Nucleus accumbens (tissue), 56 donors: ENCODE results near the gene COX6A1.
"Not testable (repeated sequence)": the region's sequence is repeated elsewhere in the genome, so short reads cannot be mapped to it uniquely, and the experiment has no call there.

Experiments used
- DNase-seq, 56 donors: peaks; one replicate each; lab custom pipeline; 2025; lab: John Stamatoyannopoulos, UW

Gene COX6A1

GRCh38 chr12:120422892-120423456 lies 14.9 kb upstream of the COX6A1 start:
- no peak for DNase-seq

- no peak for DNase-seq
Observed at GRCh38 chr12:120425797-120426196, 12.1 kb upstream of the COX6A1 start.

GRCh38 chr12:120428597-120429229 lies 9.2 kb upstream of the COX6A1 start:
- DNase-seq, result no peak

- no peak for DNase-seq
Observed at GRCh38 chr12:120429368-120429767, 8.5 kb upstream of the COX6A1 start.

- DNase-seq, result peak in 2 of 56 donors; percentile 1 to 10
Observed at GRCh38 chr12:120432772-120433525, 5.0 kb upstream of the COX6A1 start.

- DNase-seq, result no peak
Observed at GRCh38 chr12:120438495-120439198, 734 bp downstream of the COX6A1 start.

- peak in 44 of 56 donors; percentile 0 to 63 (median 12) for DNase-seq
Observed at GRCh38 chr12:120439646-120440247, 1.8 kb downstream of the COX6A1 start.

- DNase-seq, result no peak
Observed at GRCh38 chr12:120444676-120445075, 6.8 kb downstream of the COX6A1 start.

- peak in 54 of 56 donors; percentile 27 to 91 (median 76) for DNase-seq
Observed at GRCh38 chr12:120445911-120446843, 8.3 kb downstream of the COX6A1 start, which contains the start of the genes GATC and TRIAP1. Gene GATC, plus strand, starts transcription at chr12:120446444. Its CDS starts 37 bp downstream, at chr12:120446481. Gene TRIAP1, minus strand, starts transcription at chr12:120446384. Its CDS starts 12 bp downstream, at chr12:120446372.

- not testable (repeated sequence) for DNase-seq
Observed at GRCh38 chr12:120446844-120447178, 8.9 kb downstream of the COX6A1 start.

- DNase-seq, result no peak
Observed at GRCh38 chr12:120447992-120448391, 10.1 kb downstream of the COX6A1 start.

GRCh38 chr12:120452524-120452923 lies 14.6 kb downstream of the COX6A1 start:
- not testable (repeated sequence) for DNase-seq

GRCh38 chr12:120453060-120453750 lies 15.3 kb downstream of the COX6A1 start:
- DNase-seq, result no peak

- DNase-seq, result no peak
Observed at GRCh38 chr12:120453977-120454376, 16.1 kb downstream of the COX6A1 start.

GRCh38 chr12:120455302-120455701 lies 17.4 kb downstream of the COX6A1 start:
- DNase-seq, result no peak

GRCh38 chr12:120457133-120457532 lies 19.2 kb downstream of the COX6A1 start:
- DNase-seq, result no peak

- DNase-seq, result no peak
Observed at GRCh38 chr12:120460157-120460556, 22.2 kb downstream of the COX6A1 start.

GRCh38 chr12:120462099-120462640 lies 24.3 kb downstream of the COX6A1 start:
- DNase-seq, result no peak

GRCh38 chr12:120463712-120464111 lies 25.8 kb downstream of the COX6A1 start:
- DNase-seq, result no peak
